ENCODE data around the gene DISC1.
"Not testable (repeated sequence)": the region's sequence is repeated elsewhere in the genome, so short reads cannot be mapped to it uniquely, and the experiment has no call there.

The DISC1 gene

GRCh38 chr1:231768416-231768815 is 141.8 kb downstream of the DISC1 start:
- no peak for DNase-seq (ENCODE audit: low read depth, low spot score)

GRCh38 chr1:231770506-231771175 is 144.1 kb downstream of the DISC1 start:
- DNase-seq (ENCODE audit: low read depth, low spot score): no peak

GRCh38 chr1:231774719-231775335 is 148.2 kb downstream of the DISC1 start:
- DNase-seq (ENCODE audit: low read depth, low spot score): no peak

GRCh38 chr1:231776010-231776756 is 149.6 kb downstream of the DISC1 start:
- no peak for DNase-seq (ENCODE audit: low read depth, low spot score)

- DNase-seq (ENCODE audit: low read depth, low spot score): no peak
Observed at GRCh38 chr1:231776757-231777062, 150.1 kb downstream of the DISC1 start.

GRCh38 chr1:231778009-231778719 is 151.6 kb downstream of the DISC1 start:
- no peak for DNase-seq (ENCODE audit: low read depth, low spot score)

GRCh38 chr1:231779081-231779480 is 152.5 kb downstream of the DISC1 start:
- DNase-seq (ENCODE audit: low read depth, low spot score): no peak

- no peak for DNase-seq (ENCODE audit: low read depth, low spot score)
Observed at GRCh38 chr1:231781892-231782291, 155.3 kb downstream of the DISC1 start.

GRCh38 chr1:231785073-231785472 is 158.5 kb downstream of the DISC1 start:
- DNase-seq (ENCODE audit: low read depth, low spot score): not testable (repeated sequence)

- DNase-seq (ENCODE audit: low read depth, low spot score): no peak
Observed at GRCh38 chr1:231786126-231786525, 159.5 kb downstream of the DISC1 start.

- no peak for DNase-seq (ENCODE audit: low read depth, low spot score)
Observed at GRCh38 chr1:231792634-231793033, 166.0 kb downstream of the DISC1 start.

GRCh38 chr1:231793893-231794292 is 167.3 kb downstream of the DISC1 start:
- DNase-seq (ENCODE audit: low read depth, low spot score): no peak

GRCh38 chr1:231796141-231796540 is 169.6 kb downstream of the DISC1 start:
- DNase-seq (ENCODE audit: low read depth, low spot score): no peak

- DNase-seq (ENCODE audit: low read depth, low spot score): no peak
Observed at GRCh38 chr1:231799363-231799986, 172.9 kb downstream of the DISC1 start.

GRCh38 chr1:231800108-231800507 is 173.5 kb downstream of the DISC1 start:
- no peak for DNase-seq (ENCODE audit: low read depth, low spot score)

- no peak for DNase-seq (ENCODE audit: low read depth, low spot score)
Observed at GRCh38 chr1:231801042-231801585, 174.5 kb downstream of the DISC1 start.

- no peak for DNase-seq (ENCODE audit: low read depth, low spot score)
Observed at GRCh38 chr1:231803353-231803752, 176.8 kb downstream of the DISC1 start.

- no peak for DNase-seq (ENCODE audit: low read depth, low spot score)
Observed at GRCh38 chr1:231806623-231807495, 180.3 kb downstream of the DISC1 start.

- DNase-seq (ENCODE audit: low read depth, low spot score): no peak
Observed at GRCh38 chr1:231807541-231807940, 181.0 kb downstream of the DISC1 start.

- DNase-seq (ENCODE audit: low read depth, low spot score): no peak
Observed at GRCh38 chr1:231808116-231808515, 181.5 kb downstream of the DISC1 start.

GRCh38 chr1:231808990-231809389 is 182.4 kb downstream of the DISC1 start:
- no peak for DNase-seq (ENCODE audit: low read depth, low spot score)

All from brain pericyte (primary cell).